Middle frontal gyrus (tissue), 1 donor: ENCODE results near the gene RPS27L.
"Not testable (repeated sequence)": the region's sequence is repeated elsewhere in the genome, so short reads cannot be mapped to it uniquely, and the experiment has no call there.

Source experiments
- DNase-seq: peaks from one replicate; pipeline ENCODE4 v3.0.0-alpha.2; 2015; ENCODE audit warnings: low spot score; ENCODE audit errors: extremely low spot score

The RPS27L gene

DNA sequence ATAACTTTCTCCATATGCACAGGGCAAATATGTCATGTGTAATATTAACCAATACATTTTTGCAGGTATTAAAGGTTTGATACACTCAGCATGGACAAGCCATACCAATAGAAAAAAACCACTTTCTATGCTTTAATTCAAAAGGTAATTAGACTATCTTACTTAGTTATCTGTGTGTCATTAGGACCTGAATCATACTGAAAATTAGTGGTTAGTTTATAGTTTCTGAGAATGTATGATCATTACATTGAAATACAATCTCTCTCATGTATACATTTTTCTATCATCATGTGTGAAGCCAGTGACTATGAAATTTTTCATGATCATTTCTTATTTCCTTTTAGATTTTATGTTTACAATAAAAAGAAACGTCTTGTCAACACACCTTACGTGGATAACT lies 16.3 kb downstream of the RPS27L start:
- no peak for DNase-seq

DNA sequence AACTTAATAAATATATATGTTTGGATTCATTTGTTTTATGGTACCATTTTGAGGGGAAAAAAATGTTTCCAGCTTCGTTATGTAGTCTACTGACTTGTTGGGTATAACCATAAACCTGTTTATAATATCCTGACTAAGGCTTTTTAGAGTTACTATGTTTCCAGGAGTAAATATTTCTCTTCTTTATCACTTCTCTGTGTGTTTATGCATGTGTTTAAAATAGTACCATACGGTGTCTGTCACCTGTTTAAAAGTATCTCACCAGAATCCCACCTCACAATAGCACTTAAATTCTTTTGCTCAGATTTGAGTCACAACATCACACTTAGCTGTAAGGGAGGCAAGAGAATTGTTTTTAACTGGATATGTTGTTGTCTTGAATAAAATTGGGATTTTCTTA lies 20.5 kb downstream of the RPS27L start:
- no peak for DNase-seq

DNA sequence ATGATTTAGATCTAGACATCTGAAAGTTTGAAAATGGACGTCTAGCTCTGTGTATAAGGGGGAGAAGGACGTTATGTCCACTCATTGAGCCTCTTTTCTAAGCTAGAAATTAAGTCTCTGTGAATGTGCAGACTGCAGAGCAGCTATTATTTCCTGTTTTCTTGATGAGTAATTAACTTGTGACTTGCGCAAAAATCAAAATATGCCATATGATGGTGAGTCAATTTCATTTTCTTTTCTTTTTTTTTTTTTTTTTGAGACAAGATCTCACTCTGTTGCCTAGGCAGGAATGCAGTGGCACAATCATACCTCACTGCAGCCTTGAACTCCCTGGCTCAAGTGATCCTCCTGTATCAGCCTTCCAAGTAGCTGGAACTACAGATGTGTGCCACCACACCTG lies 21.5 kb downstream of the RPS27L start:
- no peak for DNase-seq

DNA sequence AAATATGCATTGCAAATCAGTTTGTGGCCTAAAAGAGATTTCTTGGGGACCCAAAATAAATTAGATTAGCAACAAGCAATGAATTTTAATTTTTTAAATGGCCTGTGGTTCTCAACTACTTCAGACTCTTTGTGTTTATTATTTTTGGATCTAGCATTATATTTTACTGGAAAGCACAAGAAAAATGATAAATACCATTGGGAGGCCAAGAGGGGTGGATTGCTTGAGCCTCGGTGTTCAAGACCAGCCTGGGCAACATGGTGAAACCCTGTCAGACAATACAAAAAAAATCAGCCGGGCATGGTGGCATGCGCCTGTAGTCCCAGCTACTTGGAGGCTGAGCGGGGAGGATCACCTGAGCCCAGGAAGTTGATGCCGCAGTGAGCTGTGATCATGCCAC lies 22.0 kb downstream of the RPS27L start:
- DNase-seq = no peak

DNA sequence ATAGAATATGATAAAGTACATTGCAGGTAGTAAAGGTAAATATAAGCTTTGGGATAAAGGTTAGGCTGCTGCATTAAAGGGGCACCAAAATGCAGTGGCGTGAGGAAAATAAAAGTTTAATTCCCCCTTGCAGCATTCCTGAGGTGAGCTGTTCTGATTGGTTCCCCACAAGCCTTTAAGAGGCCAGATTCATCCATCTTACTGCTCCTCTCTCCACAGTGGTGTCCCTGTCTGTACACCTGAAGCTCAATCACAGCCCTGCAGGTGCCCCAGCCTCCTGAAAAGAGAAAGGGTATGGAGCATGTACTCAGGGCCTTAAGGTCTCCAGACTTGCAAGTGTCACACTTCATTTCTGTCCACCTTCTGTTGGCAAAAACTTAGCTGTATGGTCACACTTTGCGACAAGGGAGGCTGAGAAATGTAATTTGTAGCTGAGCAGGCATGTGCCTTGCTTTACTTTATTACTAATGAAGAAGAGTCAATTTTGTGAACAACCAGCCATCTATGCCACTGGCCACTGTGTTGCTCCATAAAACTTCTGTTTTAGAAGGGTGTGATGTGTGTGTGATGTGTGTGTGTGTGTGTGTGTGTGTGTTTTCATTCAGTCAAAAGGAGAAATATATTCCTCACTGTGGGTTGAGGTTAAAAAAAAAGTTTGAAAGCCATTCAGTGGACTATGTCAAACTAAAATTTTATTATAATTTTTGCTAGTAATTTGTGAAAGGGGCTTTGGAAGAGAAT lies 22.9 kb downstream of the RPS27L start:
- no peak for DNase-seq

DNA sequence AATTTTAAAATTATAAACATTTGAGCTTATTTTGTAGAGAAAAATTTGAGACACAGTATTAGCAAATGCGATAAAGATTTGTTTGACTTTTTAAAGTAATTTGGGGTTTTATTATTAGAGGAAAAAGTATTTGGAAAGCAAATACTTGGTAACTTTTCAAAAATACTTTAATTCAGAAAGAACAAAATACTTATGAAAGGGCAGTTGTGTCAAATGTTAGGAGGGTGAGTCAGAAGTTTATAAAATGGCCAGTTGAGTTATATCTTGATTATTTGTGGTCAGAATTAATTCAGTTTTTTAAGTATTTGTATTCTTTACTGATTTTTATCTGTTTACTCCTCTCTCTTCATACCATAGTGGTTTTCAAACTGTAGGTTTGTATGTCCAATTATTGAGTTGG lies 23.5 kb downstream of the RPS27L start:
- DNase-seq = no peak

DNA sequence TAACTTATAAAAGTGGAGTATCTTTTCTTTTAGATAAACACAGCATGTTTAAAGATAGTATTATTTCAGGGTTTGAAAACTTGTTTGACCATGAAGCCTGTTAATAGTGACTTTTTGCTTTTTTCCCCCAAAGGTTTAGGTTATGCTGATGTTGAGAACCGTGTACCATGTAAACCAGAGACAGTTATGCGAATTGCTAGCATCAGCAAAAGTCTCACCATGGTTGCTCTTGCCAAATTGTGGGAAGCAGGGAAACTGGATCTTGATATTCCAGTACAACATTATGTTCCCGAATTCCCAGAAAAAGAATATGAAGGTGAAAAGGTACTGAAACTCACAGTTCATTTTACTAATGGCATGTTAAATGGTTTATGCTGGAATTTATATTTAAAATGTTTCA lies 30.6 kb downstream of the RPS27L start:
- DNase-seq = no peak

DNA sequence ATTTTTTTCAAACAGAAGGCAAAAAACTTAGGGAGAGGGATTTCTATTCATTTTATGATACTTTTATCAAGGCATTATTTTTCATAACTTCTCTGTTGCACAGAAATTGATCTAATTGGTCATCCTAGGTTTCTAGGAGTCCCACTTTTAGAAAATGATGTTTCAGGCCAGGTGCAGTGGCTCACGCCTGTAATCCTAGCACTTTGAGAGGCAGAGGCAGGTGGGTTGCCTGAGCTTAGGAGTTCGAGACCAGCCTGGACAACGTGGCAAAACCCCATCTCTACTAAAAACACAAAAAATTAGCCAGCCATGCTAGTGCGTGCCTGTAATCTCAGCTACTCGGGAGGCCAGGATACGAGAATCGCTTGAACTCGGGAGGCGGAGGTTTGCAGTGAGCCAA lies 32.8 kb downstream of the RPS27L start:
- DNase-seq = no peak

DNA sequence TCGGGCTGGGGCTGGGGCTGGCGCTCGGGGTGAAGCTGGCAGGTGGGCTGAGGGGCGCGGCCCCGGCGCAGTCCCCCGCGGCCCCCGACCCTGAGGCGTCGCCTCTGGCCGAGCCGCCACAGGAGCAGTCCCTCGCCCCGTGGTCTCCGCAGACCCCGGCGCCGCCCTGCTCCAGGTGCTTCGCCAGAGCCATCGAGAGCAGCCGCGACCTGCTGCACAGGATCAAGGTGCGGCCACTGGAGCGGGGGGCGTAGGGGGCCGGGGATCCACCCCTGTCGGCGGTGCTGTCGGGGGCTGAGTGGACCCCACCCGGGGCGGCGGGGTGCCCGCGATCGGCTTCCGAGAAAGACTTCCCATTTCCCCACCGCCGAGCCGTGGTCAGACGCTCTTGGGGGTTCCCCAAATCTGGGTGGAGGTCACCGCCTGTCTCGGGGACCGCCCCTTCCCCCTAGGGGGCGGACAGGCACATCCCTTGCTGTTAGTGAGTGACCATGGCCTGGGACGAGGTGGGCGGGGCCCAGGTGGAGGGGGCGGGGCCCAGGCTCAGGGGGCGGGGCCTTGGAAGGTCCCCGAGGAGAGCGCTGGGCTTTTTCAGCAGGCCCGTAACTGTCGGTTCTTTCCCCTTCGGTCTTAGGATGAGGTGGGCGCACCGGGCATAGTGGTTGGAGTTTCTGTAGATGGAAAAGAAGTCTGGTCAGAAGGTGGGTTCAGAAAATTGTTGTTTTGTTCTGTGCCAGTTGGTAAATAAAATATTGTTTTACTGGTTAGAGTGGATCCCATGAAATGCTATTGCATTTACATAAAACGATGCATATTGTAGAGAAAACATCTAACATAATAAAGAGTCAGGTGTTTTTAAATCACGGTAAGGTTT lies 35.0 kb downstream of the RPS27L start:
- DNase-seq = peak; percentile 61

DNA sequence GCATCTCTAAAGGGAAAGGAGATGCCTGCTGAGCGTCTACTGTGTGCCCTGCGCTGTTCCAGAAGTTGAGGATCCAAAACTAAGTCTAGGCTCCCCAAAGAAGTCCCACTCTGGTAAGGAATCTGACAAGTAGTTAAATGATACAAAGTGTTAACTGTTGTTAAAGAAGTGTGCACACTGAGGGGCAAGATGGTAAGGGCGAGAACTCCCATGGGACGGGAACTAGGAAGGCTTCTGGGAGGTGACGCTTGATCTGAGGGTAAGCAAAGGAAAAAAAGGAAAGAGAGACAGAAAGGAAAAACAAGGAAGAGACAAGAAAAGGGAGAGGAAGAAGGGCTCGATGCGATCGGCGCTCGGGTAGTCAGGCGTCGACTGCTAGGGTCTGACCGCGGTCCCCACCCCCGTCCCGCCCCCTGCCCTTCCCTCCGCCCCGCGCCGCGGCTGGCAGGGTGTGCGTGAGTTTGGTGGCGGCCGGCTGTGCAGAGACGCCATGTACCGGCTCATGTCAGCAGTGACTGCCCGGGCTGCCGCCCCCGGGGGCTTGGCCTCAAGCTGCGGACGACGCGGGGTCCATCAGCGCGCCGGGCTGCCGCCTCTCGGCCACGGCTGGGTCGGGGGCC lies 35.8 kb downstream of the RPS27L start, which contains the start of gene LACTB:
TSS of gene LACTB (plus strand) at position 480 of the 620 bp plus-strand sequence. CDS start at position 491, 11 bp downstream.
- peak; percentile 74 for DNase-seq

DNA sequence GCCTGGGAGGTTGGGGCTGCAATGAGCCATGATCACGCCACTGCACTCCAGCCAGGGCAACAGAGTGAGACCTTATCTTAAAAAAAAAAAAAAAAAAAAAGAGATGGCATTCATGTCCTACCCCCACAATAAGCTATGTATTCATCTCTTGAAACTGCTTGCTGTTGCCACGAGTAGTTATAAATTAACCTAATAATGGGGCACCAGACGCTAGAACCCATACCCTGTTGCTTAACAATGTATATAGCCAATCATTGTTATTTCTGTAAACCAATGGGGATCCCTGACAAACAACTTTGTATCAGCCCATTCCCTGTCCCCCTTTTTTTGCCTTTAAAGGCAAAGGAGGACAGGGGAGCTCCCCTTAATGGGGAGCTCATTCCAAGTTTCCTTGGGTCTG lies 38.4 kb downstream of the RPS27L start:
- no peak for DNase-seq

DNA sequence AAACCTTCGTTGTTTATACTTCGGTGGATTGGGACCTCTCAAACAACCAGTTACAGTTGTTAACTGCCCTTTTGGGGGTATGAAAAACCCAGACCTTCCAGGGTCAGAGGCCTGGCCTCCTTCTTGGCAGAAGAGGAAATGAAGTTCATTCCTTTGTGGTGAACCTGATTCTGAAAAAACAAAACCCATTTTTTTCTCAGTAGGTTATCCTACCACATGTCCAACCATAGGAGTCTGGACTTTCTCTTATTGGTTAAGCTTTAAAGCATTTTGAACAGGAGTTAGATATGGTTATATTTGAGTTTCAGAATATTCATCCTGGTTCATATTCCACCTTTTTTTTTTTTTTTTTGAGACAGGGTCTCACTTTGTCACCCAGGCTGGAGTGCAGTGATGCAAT lies 42.8 kb downstream of the RPS27L start:
- DNase-seq = no peak

DNA sequence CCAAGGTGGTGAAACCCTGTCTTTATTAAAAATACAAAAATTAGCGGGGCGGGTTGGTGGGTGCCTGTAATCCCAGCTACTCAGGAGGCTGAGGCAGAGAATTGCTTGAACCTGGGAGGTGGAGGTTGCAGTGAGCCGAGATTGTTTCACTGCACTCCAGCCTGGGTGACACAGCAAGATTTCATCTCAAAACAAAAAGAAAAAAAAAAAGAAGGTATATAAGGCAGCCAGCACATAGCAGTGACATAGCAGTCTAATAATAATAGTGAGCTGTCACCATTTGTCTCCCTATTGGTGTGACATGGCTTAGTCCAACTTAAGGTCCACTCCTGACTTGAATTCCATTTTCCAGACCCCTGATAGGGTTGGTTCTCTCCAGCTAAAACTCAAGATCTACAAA lies 44.4 kb downstream of the RPS27L start:
- no peak for DNase-seq

DNA sequence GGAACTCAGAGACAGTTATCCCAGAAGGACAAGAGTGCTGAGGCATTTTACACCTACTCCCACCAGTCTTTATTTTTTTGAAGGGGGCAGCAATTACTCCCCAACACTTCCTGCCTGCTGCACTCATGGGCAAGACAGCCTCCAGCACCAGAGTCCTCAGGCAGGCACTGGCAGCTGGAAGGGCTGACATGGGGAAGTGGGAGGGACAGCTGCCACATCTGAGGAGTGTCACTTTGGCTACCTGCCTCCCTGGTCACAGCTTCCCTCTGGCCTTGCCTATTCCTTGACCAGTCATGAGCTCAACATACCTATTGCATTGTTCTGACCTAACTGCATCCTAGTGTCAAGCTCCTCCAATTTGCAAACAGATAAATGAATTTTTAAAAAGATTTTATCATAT lies 45.8 kb downstream of the RPS27L start:
- DNase-seq = no peak

DNA sequence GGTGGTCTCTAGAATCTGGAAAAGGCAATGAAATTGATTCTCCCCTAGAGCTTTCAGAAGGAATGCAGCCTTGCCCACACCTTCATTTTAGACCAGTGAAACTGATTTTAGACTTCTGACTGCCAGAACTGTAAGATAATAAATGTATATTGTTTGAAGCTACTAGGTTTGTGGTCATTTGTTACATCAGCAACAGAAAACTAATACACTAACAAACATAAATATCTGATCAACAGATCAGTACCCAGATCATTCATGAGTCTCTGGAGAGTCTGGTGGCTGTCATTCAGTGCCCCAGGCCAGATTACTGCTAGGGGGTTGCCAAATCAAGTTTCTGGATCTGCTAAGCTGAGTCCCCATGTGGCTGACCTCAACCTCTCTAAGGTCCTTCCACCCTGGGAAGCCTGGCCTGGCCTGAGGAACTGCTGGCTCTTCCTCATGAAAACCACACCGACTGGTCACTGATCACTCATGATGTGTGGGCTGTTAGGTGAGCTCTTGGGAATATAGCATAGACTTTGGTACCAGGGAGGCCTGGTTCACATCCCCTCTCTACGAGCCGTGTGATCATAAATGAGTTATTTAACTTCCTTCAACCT lies 46.8 kb downstream of the RPS27L start:
- DNase-seq = no peak

DNA sequence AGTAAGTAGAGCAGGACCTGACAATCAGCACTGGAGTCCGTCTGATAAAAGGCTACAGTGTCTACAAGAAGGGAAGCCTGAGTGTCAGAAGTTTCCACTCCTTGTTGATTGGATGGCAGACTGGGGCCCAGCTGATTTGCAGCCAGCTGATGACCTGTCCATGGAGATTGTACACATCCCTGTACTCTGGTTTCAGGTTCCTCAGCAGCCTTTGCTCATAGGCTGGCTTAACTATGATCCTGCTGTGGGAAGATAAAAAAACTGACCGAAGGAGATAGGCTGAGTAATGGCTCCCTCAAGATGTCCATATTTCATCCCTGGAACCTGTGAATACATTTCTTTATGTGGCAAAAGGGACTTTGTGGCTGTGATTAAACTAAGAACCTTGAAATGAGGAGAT lies 47.4 kb downstream of the RPS27L start:
- no peak for DNase-seq

DNA sequence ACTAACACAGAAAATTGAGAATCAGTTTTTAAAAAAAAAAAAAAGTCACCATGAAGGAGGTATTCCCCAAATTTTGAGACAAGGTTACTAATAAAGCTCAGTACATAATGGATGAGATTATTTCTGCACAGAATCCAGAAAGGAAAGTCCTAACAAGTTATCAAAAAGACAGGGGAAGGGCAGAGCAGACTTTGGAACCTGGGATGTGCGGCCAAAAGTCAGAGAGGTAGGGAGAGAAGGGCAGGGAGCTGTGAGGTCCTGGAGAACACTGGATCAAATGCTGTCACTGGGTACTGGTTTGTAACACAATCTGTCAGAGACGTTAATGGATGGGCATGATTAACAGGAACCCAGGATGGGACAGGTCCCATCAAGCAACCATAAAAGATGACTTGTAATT lies 47.8 kb downstream of the RPS27L start:
- no peak for DNase-seq

DNA sequence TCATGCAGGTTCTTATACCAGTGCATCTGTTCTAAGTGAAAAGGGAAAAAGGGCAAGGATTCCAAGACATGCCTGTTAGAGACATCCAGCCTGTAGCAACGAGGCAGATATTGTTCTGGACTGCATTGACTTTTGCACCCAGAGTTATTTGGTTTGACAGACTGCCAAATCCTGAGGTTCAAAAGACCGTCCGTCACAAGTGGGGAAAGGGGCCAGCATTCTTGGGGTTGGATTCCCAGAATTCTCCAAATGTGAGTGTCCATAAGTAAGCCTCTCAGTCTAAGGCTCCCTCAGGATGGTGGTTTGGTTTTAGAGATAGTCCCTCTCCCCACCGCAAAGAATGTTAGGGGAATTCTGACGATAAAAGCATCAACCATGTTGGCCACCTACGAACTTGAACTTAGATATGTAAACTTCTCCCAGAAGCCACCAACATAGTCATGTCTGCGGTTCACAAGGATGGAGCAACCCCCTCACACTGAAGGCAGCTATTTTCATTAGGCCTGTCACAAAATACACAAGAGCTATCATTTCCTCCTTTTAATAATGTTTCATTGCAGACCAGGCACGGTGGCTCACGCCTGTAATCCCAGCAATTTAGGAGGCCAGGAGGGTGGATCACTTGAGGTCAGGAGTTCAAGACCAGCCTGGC lies 49.3 kb downstream of the RPS27L start:
- DNase-seq = no peak

DNA sequence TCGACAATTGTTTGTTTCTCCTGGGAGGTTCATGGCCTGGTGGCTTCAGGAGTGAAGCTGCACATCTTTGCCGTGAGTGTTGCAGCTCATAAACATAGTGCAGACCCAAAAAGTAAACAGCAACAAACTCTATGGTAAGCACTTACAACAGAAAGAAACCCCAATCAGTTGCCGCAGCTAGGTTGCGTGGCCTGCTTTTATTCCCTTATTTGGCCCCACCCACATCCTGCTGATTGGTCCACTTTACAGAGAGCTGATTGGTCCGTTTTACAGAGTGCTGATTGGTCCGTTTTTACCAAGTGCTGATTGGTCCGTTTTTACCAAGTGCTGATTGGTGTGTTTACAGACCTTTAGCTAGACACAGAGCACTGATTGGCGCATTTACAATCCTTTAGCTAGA lies 51.9 kb downstream of the RPS27L start:
- DNase-seq = not testable (repeated sequence)

DNA sequence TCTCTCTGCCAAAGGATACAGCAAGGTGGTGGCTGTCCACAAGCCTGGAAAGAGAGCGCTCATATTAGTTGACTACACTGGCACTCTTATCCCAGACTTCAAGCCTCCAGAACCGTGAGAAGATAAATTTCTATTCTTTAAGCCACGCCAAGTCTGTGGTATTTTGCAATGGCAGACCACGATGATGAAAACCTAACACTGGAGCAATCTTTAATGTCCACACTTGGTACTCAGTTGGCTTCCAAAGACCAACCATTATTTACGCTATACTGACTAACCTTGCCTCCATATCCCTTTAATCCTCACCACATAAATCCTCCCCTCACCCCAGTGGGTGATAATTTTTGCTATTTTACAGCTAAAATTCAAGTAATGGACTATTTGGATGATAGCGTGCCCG lies 52.5 kb downstream of the RPS27L start:
- DNase-seq = no peak

DNA sequence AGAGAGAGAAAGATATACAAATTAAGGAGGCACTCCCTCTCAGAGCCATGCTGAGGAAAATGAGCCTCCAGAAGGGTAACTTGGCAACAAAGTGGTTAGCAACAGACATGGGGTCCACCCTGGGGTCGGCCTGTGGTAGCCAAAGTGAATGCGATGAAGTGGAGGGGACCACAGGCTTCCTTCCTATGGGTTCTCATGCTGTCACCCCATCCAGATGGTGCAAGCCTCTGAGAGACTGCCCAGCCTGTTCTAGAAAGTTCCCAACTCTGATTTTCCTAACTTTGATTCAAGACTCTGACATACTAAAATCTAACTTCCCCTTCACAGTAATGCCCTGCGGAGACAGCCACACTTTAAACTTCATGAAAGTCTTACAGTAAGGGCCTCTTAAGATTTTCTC lies 53.9 kb downstream of the RPS27L start:
- DNase-seq = no peak
